BJ (cell line): ENCODE data around the gene TMC3. TPM values are rescaled to one million over a fixed set of nuclear protein-coding genes. Genes with fewer than 3 reads are reported as not detected.
A peak's percentile ranks its signal among the peaks of the same experiment; 100 is the strongest.

ENCODE experiments used
- CTCF ChIA-PET: fragments of 350-600 bp; formaldehyde crosslinking; extraction: SDS; loops from one replicate; lab custom pipeline; 2021; ENCODE audit warnings: antibody characterized with exemption, inconsistent platforms; lab: Yijun Ruan, JAX
- POLR2A ChIA-PET: fragments of 300-600 bp; sonication (Branson Sonifier 250); formaldehyde crosslinking; extraction: SDS; loops from one replicate; lab custom pipeline; 2021; ENCODE audit warnings: antibody characterized with exemption; lab: Charles Lee
- DNase-seq: peaks from one replicate; pipeline ENCODE4 v3.0.0-alpha.2; 2011; ENCODE audit warnings: low read depth
- H3K27me3 ChIP-seq: 2 replicates; pipeline ENCODE4 v1.6.0; 2011; ENCODE audit warnings: low read length; ENCODE audit not compliant: control insufficient read depth, insufficient read depth
- H3K36me3 ChIP-seq: 2 replicates; pipeline ENCODE4 v1.5.1; 2011; ENCODE audit warnings: low read length; ENCODE audit not compliant: control insufficient read depth, insufficient read depth
- H3K4me3 ChIP-seq: 2 replicates; pipeline ENCODE4 v1.5.1; 2011; ENCODE audit warnings: low read depth, mild to moderate bottlenecking, control low read depth, low read length
- CTCF ChIP-seq: IDR thresholded peaks from 2 replicates; pipeline ENCODE4 v1.5.1; 2011; ENCODE audit warnings: low read depth, mild to moderate bottlenecking, control low read depth, inconsistent platforms, low read length, moderate library complexity; ENCODE audit not compliant: insufficient read depth
- polyA plus RNA-seq: library from polyadenylated mRNA; depleted of rRNA; stranded (reverse); fragments of >200 nt; gene quantifications from 2 replicates; pipeline ENCODE4 v1.2.3, GENCODE V29; 2011

Gene TMC3
- polyA plus RNA-seq, 1 experiment: not detected

- Histone ChIP-seq H3K4me3 (no peak overlapping the region), H3K27me3 (no peaks in the 10 kb centered on the region), H3K36me3 (no peaks in the 10 kb centered on the region)
- ChIA-PET CTCF (interaction anchor here (0.6 to 1.1 kb wide), 2 partner anchors 13 to 45 kb away, joined by 3 to 5 read pairs; no protein-coding TSS in a partner anchor), POLR2A (no interaction called here)
- DNase-seq: no peak
- no peak for TF ChIP-seq CTCF
These were observed 39.8 kb upstream of the TMC3 start for GRCh38 chr15:81413851-81414250.

- Histone ChIP-seq H3K36me3 (no peaks in the 10 kb centered on the region), H3K27me3 (no peaks in the 10 kb centered on the region; the same call in 1 of the 2 replicates), H3K4me3 (no peak overlapping the region)
- POLR2A ChIA-PET: no interaction called here
- TF ChIP-seq CTCF: no peak
- CTCF ChIA-PET: no interaction called here
- no peak for DNase-seq
These were observed 38.1 kb upstream of the TMC3 start for GRCh38 chr15:81411969-81412633.

GRCh38 chr15:81411051-81411450 lies 37.0 kb upstream of the TMC3 start:
- DNase-seq: no peak
- Histone ChIP-seq H3K4me3 (no peak overlapping the region), H3K36me3 (no peaks in the 10 kb centered on the region), H3K27me3 (no peaks in the 10 kb centered on the region; the same call in 1 of the 2 replicates)
- peak; percentile 19; the same call in 1 of the 2 replicates for TF ChIP-seq CTCF
- POLR2A ChIA-PET: no interaction called here
- CTCF ChIA-PET: interaction anchor here (0.6 to 4.0 kb wide), 16 partner anchors 9 to 867 kb away, joined by 3 to 27 read pairs (median 4); no protein-coding TSS in a partner anchor

- ChIA-PET POLR2A (no interaction called here), CTCF (interaction anchor here (0.6 to 4.0 kb wide), 22 partner anchors 10 to 788 kb away, joined by 3 to 27 read pairs (median 4); no protein-coding TSS in a partner anchor)
- Histone ChIP-seq H3K36me3 (no peaks in the 10 kb centered on the region), H3K4me3 (no peak overlapping the region), H3K27me3 (no peaks in the 10 kb centered on the region; the same call in 1 of the 2 replicates)
- TF ChIP-seq CTCF: peak; percentile 37; the same call in 1 of the 2 replicates
- DNase-seq: peak; percentile 21
These were observed 36.3 kb upstream of the TMC3 start for GRCh38 chr15:81410318-81410753.

GRCh38 chr15:81407718-81408117 lies 33.7 kb upstream of the TMC3 start:
- H3K27me3 ChIP-seq: no peaks in the 10 kb centered on the region; the same call in 1 of the 2 replicates
- TF ChIP-seq CTCF: no peak
- CTCF ChIA-PET: interaction anchor here (0.9 to 4.0 kb wide), 4 partner anchors 8 to 141 kb away, joined by 3 to 27 read pairs (median 13); no protein-coding TSS in a partner anchor
- no peak for DNase-seq
- H3K4me3 ChIP-seq: no peak overlapping the region
- H3K36me3 ChIP-seq: no peaks in the 10 kb centered on the region
- POLR2A ChIA-PET: no interaction called here
